ENCODE measurements around the gene SLC4A8.

SLC4A8 gene

DNA sequence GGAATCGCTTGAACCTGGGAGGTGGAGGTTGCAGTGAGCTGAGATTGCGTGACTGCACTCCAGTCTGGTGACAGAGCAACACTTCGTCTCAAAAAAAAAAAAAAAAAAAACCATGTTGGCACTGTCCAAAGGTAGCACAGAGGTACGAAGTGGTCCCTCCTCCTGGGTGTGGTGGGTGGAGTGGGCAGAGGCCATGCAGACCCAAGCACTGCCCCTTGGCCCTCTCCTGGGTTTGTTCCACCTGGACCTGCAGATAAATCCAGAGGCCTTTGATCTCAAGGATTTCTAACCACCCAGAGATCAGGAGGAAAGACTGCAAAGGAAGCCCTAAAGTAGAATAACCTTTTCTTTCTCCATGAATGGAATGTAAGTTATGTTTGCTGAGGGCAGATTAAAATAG, 24.7 kb upstream of the SLC4A8 start:
- DNase-seq (ENCODE audit: low read depth, low spot score) = no peak
- Histone ChIP-seq H3K4me3 (ENCODE audit: insufficient read length, low read depth) (no peak overlapping the region), H3K36me3 (ENCODE audit: insufficient read depth, insufficient read length, low read length) (peaks cover 7% of the 10 kb centered on the region), H3K9me3 (ENCODE audit: insufficient read depth, low read length) (no peaks in the 10 kb centered on the region), H3K4me1 (ENCODE audit: insufficient read depth, insufficient read length) (no peaks in the 10 kb centered on the region), H3K9ac (ENCODE audit: insufficient read length, low read depth) (no peak overlapping the region), H3K27me3 (ENCODE audit: insufficient read depth, insufficient read length) (no peaks in the 10 kb centered on the region)
- TF ChIP-seq SUZ12 (IDR thresholded peaks at IDR 0.05; ENCODE audit: extremely low read depth, insufficient read depth, insufficient read length) = no peak
- TF ChIP-seq YY1 (IDR thresholded peaks at IDR 0.05; ENCODE audit: insufficient read depth, insufficient read length) = no peak
- no peak for TF ChIP-seq ZNF274 (IDR thresholded peaks at IDR 0.05; ENCODE audit: low read depth, low read length)

DNA sequence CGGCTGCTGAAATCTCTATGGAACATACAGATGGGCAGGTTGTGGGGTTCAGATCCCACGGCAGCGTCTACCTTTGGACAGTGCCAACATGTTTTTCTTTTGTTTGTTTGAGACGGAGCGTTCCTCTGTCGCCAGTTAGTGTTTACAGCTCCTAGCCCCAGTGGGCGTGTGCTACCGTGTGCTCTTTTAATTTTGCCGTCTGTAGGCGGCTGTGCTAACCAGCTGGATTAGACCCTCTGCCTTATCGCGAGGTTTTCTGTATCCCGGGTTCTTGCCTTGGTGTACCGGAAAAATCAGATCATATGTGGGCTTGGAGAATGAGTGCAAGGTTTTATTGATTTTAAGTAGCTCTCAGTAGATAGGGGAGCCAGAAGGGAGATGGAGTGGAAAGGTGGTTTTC, 23.6 kb upstream of the SLC4A8 start:
- no peak overlapping the region for H3K9ac ChIP-seq (ENCODE audit: insufficient read length, low read depth)
- H3K27me3 ChIP-seq (ENCODE audit: insufficient read depth, insufficient read length) = no peaks in the 10 kb centered on the region
- TF ChIP-seq SUZ12 (IDR thresholded peaks at IDR 0.05; ENCODE audit: extremely low read depth, insufficient read depth, insufficient read length) = no peak
- no peak for TF ChIP-seq YY1 (IDR thresholded peaks at IDR 0.05; ENCODE audit: insufficient read depth, insufficient read length)
- no peak for TF ChIP-seq ZNF274 (IDR thresholded peaks at IDR 0.05; ENCODE audit: low read depth, low read length)
- H3K4me1 ChIP-seq (ENCODE audit: insufficient read depth, insufficient read length) = no peaks in the 10 kb centered on the region
- H3K9me3 ChIP-seq (ENCODE audit: insufficient read depth, low read length) = no peaks in the 10 kb centered on the region
- H3K36me3 ChIP-seq (ENCODE audit: insufficient read depth, insufficient read length, low read length) = peaks cover 7% of the 10 kb centered on the region
- DNase-seq (ENCODE audit: low read depth, low spot score) = no peak
- H3K4me3 ChIP-seq (ENCODE audit: insufficient read length, low read depth) = no peak overlapping the region

DNA sequence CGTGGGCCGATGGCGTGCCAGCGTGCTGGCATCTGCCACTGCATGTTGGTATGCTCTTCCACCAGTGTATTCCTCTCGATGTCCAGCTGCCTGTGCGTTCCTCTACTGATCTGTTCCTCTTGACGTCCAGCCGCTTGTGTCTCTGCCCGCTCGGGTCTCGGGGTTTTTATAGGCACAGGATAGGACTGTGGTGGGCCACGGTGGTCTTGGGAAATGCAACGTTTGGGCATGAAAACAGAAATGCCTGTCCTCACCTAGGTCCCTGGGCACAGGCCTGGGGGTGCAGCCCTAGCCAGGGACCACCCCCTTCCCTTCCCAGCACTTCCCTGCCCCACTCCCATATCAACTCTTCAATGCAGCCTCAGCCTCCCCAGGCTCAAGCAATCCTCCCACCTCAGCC, 23.1 kb upstream of the SLC4A8 start:
- H3K4me1 ChIP-seq (ENCODE audit: insufficient read depth, insufficient read length) = no peaks in the 10 kb centered on the region
- H3K9ac ChIP-seq (ENCODE audit: insufficient read length, low read depth) = no peak overlapping the region
- H3K9me3 ChIP-seq (ENCODE audit: insufficient read depth, low read length) = no peaks in the 10 kb centered on the region
- TF ChIP-seq SUZ12 (IDR thresholded peaks at IDR 0.05; ENCODE audit: extremely low read depth, insufficient read depth, insufficient read length) (no peak), YY1 (IDR thresholded peaks at IDR 0.05; ENCODE audit: insufficient read depth, insufficient read length) (no peak), ZNF274 (IDR thresholded peaks at IDR 0.05; ENCODE audit: low read depth, low read length) (no peak)
- H3K4me3 ChIP-seq (ENCODE audit: insufficient read length, low read depth) = no peak overlapping the region
- H3K27me3 ChIP-seq (ENCODE audit: insufficient read depth, insufficient read length) = no peaks in the 10 kb centered on the region
- peaks cover 7% of the 10 kb centered on the region for H3K36me3 ChIP-seq (ENCODE audit: insufficient read depth, insufficient read length, low read length)
- no peak for DNase-seq (ENCODE audit: low read depth, low spot score)

DNA sequence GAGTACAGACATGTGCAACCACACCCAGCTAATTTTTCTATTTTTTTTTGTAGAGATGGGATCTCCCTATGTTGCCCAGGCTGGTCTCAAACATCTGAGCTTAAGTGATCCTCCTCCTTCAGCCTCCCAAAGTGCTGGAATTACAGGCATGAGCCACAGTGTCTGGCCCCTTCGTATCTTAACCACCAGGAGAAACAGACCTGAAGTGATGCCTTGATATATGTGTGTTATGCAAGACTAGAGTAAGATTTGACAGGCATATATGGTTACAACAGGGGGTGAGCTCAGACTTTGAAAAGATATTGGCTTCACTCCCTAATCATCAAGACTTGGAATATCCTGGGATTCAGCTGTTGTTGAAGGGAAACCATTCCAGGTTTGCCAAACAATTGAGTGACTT, 22.7 kb upstream of the SLC4A8 start:
- H3K9ac ChIP-seq (ENCODE audit: insufficient read length, low read depth) = no peak overlapping the region
- H3K27me3 ChIP-seq (ENCODE audit: insufficient read depth, insufficient read length) = no peaks in the 10 kb centered on the region
- no peak for TF ChIP-seq YY1 (IDR thresholded peaks at IDR 0.05; ENCODE audit: insufficient read depth, insufficient read length)
- TF ChIP-seq ZNF274 (IDR thresholded peaks at IDR 0.05; ENCODE audit: low read depth, low read length) = no peak
- TF ChIP-seq SUZ12 (IDR thresholded peaks at IDR 0.05; ENCODE audit: extremely low read depth, insufficient read depth, insufficient read length) = no peak
- H3K4me3 ChIP-seq (ENCODE audit: insufficient read length, low read depth) = no peak overlapping the region
- no peaks in the 10 kb centered on the region for H3K4me1 ChIP-seq (ENCODE audit: insufficient read depth, insufficient read length)
- H3K36me3 ChIP-seq (ENCODE audit: insufficient read depth, insufficient read length, low read length) = peaks cover 7% of the 10 kb centered on the region
- DNase-seq (ENCODE audit: low read depth, low spot score) = no peak
- H3K9me3 ChIP-seq (ENCODE audit: insufficient read depth, low read length) = no peaks in the 10 kb centered on the region

DNA sequence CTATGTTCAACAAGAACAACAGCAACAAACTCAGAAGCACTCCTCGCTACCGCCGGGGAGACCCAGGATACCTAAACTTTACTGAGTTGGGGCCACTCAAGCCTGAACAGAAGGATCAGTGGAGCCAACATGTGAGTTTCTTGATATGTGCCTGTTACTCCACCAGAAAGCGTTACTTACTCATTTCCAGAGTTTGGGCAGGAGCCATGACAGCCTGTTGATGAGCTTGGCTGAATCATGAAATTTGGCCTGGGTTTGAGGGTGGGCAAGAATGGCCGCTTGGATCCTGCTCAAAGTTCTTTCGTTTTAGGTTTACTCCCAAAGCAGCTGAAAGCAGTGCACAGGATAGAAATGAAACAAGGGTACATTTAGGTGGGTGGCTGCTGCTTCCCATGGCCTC, 21.5 kb upstream of the SLC4A8 start:
- Histone ChIP-seq H3K4me1 (ENCODE audit: insufficient read depth, insufficient read length) (no peaks in the 10 kb centered on the region), H3K9ac (ENCODE audit: insufficient read length, low read depth) (no peak overlapping the region), H3K4me3 (ENCODE audit: insufficient read length, low read depth) (no peak overlapping the region), H3K9me3 (ENCODE audit: insufficient read depth, low read length) (no peaks in the 10 kb centered on the region), H3K36me3 (ENCODE audit: insufficient read depth, insufficient read length, low read length) (peaks cover 7% of the 10 kb centered on the region), H3K27me3 (ENCODE audit: insufficient read depth, insufficient read length) (no peaks in the 10 kb centered on the region)
- TF ChIP-seq SUZ12 (IDR thresholded peaks at IDR 0.05; ENCODE audit: extremely low read depth, insufficient read depth, insufficient read length) = no peak
- TF ChIP-seq ZNF274 (IDR thresholded peaks at IDR 0.05; ENCODE audit: low read depth, low read length) = no peak
- no peak for TF ChIP-seq YY1 (IDR thresholded peaks at IDR 0.05; ENCODE audit: insufficient read depth, insufficient read length)
- no peak for DNase-seq (ENCODE audit: low read depth, low spot score)

DNA sequence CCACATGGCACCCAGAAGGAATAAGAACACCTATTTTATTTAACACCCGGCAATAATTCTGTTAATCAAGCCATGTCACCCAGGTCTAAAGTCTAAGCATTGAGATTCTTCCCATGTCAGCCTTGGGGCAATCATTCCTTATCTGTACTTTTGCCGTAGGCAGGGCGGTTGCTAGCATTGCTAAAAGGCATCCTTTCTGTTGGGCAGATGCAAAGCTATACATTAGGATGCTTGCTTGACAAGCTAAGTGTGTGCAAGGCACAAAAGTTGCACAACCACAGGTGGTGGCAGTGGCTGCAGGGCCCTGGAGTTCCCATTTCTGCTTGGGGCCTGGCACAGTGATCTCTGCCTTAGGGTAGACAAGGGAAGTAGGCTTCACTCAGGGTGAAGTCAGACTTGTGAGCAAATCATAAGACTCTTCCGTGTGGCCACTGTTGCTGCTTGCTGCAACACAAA, 20.9 kb upstream of the SLC4A8 start:
- TF ChIP-seq ZNF274 (IDR thresholded peaks at IDR 0.05; ENCODE audit: low read depth, low read length) (no peak), YY1 (IDR thresholded peaks at IDR 0.05; ENCODE audit: insufficient read depth, insufficient read length) (no peak), SUZ12 (IDR thresholded peaks at IDR 0.05; ENCODE audit: extremely low read depth, insufficient read depth, insufficient read length) (no peak)
- Histone ChIP-seq H3K9ac (ENCODE audit: insufficient read length, low read depth) (peak overlapping the region; percentile 28), H3K36me3 (ENCODE audit: insufficient read depth, insufficient read length, low read length) (peaks cover 9% of the 10 kb centered on the region), H3K4me1 (ENCODE audit: insufficient read depth, insufficient read length) (no peaks in the 10 kb centered on the region), H3K9me3 (ENCODE audit: insufficient read depth, low read length) (no peaks in the 10 kb centered on the region), H3K27me3 (ENCODE audit: insufficient read depth, insufficient read length) (no peaks in the 10 kb centered on the region), H3K4me3 (ENCODE audit: insufficient read length, low read depth) (no peak overlapping the region)
- DNase-seq (ENCODE audit: low read depth, low spot score) = no peak

DNA sequence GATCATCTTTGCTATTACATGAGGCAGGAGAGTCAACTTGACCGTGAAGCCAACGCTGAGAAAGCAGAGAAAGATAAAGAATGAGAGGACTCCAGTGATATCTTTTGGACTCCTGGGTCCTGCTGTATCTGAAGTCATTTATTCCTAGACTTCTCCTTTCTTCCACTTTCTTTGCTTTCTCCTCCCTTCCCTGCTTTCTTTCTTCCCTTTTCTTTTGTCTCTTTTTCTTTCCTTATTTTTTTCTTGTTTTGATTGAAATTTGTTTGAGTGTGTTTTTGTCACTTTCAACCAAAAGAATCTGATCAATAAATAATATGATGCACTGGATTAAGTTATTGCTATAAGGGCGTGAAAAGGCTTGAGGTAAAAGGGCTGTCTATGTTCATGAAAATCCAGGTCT, 20.0 kb upstream of the SLC4A8 start:
- no peaks in the 10 kb centered on the region for H3K9me3 ChIP-seq (ENCODE audit: insufficient read depth, low read length)
- no peaks in the 10 kb centered on the region for H3K27me3 ChIP-seq (ENCODE audit: insufficient read depth, insufficient read length)
- DNase-seq (ENCODE audit: low read depth, low spot score) = no peak
- TF ChIP-seq ZNF274 (IDR thresholded peaks at IDR 0.05; ENCODE audit: low read depth, low read length) (no peak), SUZ12 (IDR thresholded peaks at IDR 0.05; ENCODE audit: extremely low read depth, insufficient read depth, insufficient read length) (no peak), YY1 (IDR thresholded peaks at IDR 0.05; ENCODE audit: insufficient read depth, insufficient read length) (no peak)
- no peak overlapping the region for H3K9ac ChIP-seq (ENCODE audit: insufficient read length, low read depth)
- peaks cover 9% of the 10 kb centered on the region for H3K36me3 ChIP-seq (ENCODE audit: insufficient read depth, insufficient read length, low read length)
- H3K4me1 ChIP-seq (ENCODE audit: insufficient read depth, insufficient read length) = no peaks in the 10 kb centered on the region
- no peak overlapping the region for H3K4me3 ChIP-seq (ENCODE audit: insufficient read length, low read depth)
